GM23248 (cell line): ENCODE measurements around the gene CMSS1. TPM values are rescaled to one million over a fixed set of nuclear protein-coding genes. Genes with fewer than 3 reads are reported as not detected.

Experiments
- DNase-seq: peaks from one replicate; pipeline ENCODE4 v3.0.0-alpha.2; 2015
- H2AFZ ChIP-seq: fragments of 200-600 bp; sonication (generic); 2 replicates; pipeline ENCODE4 v1.6.1; 2016; ENCODE audit warnings: antibody characterized with exemption
- H3F3A ChIP-seq: fragments of 200-600 bp; sonication (generic); 2 replicates; pipeline ENCODE4 v1.6.1; 2016; ENCODE audit warnings: mild to moderate bottlenecking, antibody characterized with exemption, mixed run types; ENCODE audit not compliant: insufficient read depth
- H3K27ac ChIP-seq: fragments of 200-600 bp; sonication (generic); 2 replicates; pipeline ENCODE4 v1.5.1; 2016; ENCODE audit warnings: mild to moderate bottlenecking
- H3K27me3 ChIP-seq: fragments of 200-600 bp; sonication (generic); replicated peaks from 2 replicates; pipeline ENCODE4 v1.6.1; 2016; ENCODE audit warnings: mild to moderate bottlenecking; ENCODE audit not compliant: insufficient read depth
- H3K36me3 ChIP-seq: fragments of 200-600 bp; sonication (generic); 2 replicates; pipeline ENCODE4 v1.6.1; 2016; ENCODE audit warnings: low read depth, mild to moderate bottlenecking
- H3K4me1 ChIP-seq: fragments of 200-600 bp; sonication (generic); 2 replicates; pipeline ENCODE4 v1.6.1; 2016; ENCODE audit warnings: mild to moderate bottlenecking; ENCODE audit not compliant: insufficient read depth
- H3K4me2 ChIP-seq: fragments of 200-600 bp; sonication (generic); one replicate; pipeline ENCODE4 v1.6.1; 2016; ENCODE audit warnings: mild to moderate bottlenecking; ENCODE audit not compliant: unreplicated experiment
- H3K4me3 ChIP-seq: fragments of 200-600 bp; sonication (generic); 2 replicates; pipeline ENCODE4 v1.5.1; 2016; ENCODE audit warnings: mild to moderate bottlenecking
- H3K79me2 ChIP-seq: fragments of 200-600 bp; sonication (generic); 2 replicates; pipeline ENCODE4 v1.6.1; 2016; ENCODE audit warnings: mild to moderate bottlenecking; ENCODE audit not compliant: insufficient read depth
- H3K9ac ChIP-seq: fragments of 200-600 bp; sonication (generic); 2 replicates; pipeline ENCODE4 v1.6.1; 2016; ENCODE audit warnings: mild to moderate bottlenecking
- H3K9me2 ChIP-seq: fragments of 200-600 bp; sonication (generic); 2 replicates; pipeline ENCODE4 v1.6.1; 2016; ENCODE audit warnings: mixed run types, mild to moderate bottlenecking, moderate library complexity; ENCODE audit not compliant: insufficient read depth
- H3K9me3 ChIP-seq: fragments of 200-600 bp; sonication (generic); one replicate; pipeline ENCODE4 v1.6.1; 2017; ENCODE audit warnings: low read depth
- H4K20me1 ChIP-seq: fragments of 200-600 bp; sonication (generic); 2 replicates; pipeline ENCODE4 v1.6.0; 2016; ENCODE audit not compliant: insufficient read depth
- EZH2 ChIP-seq: fragments of 200-600 bp; sonication (generic); IDR thresholded peaks from 2 replicates; pipeline ENCODE4 v1.6.1; 2018; ENCODE audit warnings: antibody characterized with exemption, mild to moderate bottlenecking; ENCODE audit not compliant: insufficient read depth, poor library complexity, severe bottlenecking
- EZH2phosphoT487 ChIP-seq: fragments of 200-600 bp; sonication (generic); IDR thresholded peaks from 2 replicates; pipeline ENCODE4 v1.6.1; 2018; ENCODE audit warnings: antibody characterized with exemption, moderate library complexity, mild to moderate bottlenecking, low read depth; ENCODE audit not compliant: insufficient read depth
- WGBS, 2 experiments: methylation state at CpG; one replicate each; pipeline ENCODE4 v1.1.6; 2015 to 2017; ENCODE audit warnings: low lambda C conversion rate in 2 of 2, low coverage in 1 of 2; ENCODE audit errors: missing lambda C conversion rate in 2 of 2; 5-methylcytosine and 5-hydroxymethylcytosine counted together
- in situ Hi-C: fragments of 300-500 bp; cut with MboI; formaldehyde crosslinking; loops from 2 replicates; pipeline ENCODE4 v1.15.0; 2020
- polyA plus RNA-seq: library from polyadenylated mRNA; unstranded; fragments of >200 nt; fragmentation: Nextera tagmentation; extraction: Ambion mirVana; gene quantifications from 2 replicates; pipeline ENCODE4 v1.2.1, GENCODE V29; 2016
- total RNA-seq: library from RNA; depleted of rRNA; stranded (reverse); fragments of >200 nt; shearing (Covaris generic); gene quantifications from 2 replicates; pipeline ENCODE4 v1.2.3, GENCODE V29; 2014

The CMSS1 gene
- total and polyA plus RNA-seq, 2 experiments from 2014 or later = 17.2 to 26.6 TPM

- Histone ChIP-seq H3K79me2 (no peaks in the 10 kb centered on the region), H3K36me3 (no peaks in the 10 kb centered on the region), H3K4me2 (peak overlapping the region; percentile 6), H3F3A (peaks cover 11% of the 10 kb centered on the region; the same call in 1 of the 2 replicates), H3K4me1 (peaks cover 21% of the 10 kb centered on the region), H4K20me1 (no peaks in the 10 kb centered on the region), H3K4me3 (peak overlapping the region; percentile 15; the same call in 1 of the 2 replicates), H2AFZ (peak overlapping the region; percentile 47), H3K9me2 (no peaks in the 10 kb centered on the region), H3K9ac (peak overlapping the region; percentile 31; the same call in 1 of the 2 replicates), H3K27me3 (no peaks in the 10 kb centered on the region), H3K27ac (peak overlapping the region; percentile 24; the same call in 1 of the 2 replicates), H3K9me3 (no peaks in the 10 kb centered on the region)
- in situ Hi-C loops = no loop called here
- 5 to 6% methylated on average over 3 of the region's 3 CpGs for WGBS, 2 experiments
- no peak for TF ChIP-seq EZH2phosphoT487
- no peak for TF ChIP-seq EZH2
- peak; percentile 82 for DNase-seq
Measured at GRCh38 chr3:99789011-99789721, 28.5 kb upstream of the CMSS1 start.

- in situ Hi-C loops = no loop called here
- no peaks in the 10 kb centered on the region for H3K9me2 ChIP-seq
- no peak overlapping the region for H3K9ac ChIP-seq
- peaks cover 3% of the 10 kb centered on the region; the same call in 1 of the 2 replicates for H3K4me1 ChIP-seq
- H3K79me2 ChIP-seq = no peaks in the 10 kb centered on the region
- H3K4me2 ChIP-seq = no peak overlapping the region
- no peak for DNase-seq
- TF ChIP-seq EZH2 (no peak), EZH2phosphoT487 (no peak)
- H4K20me1 ChIP-seq = no peaks in the 10 kb centered on the region
- H3K4me3 ChIP-seq = no peak overlapping the region
- H2AFZ ChIP-seq = no peak overlapping the region
- H3K9me3 ChIP-seq = no peaks in the 10 kb centered on the region
- H3K36me3 ChIP-seq = no peaks in the 10 kb centered on the region
- no peaks in the 10 kb centered on the region for H3F3A ChIP-seq
- no peaks in the 10 kb centered on the region for H3K27me3 ChIP-seq
- no peak overlapping the region for H3K27ac ChIP-seq
- 76 to 88% methylated on average over 7 to 8 of the region's 8 CpGs for WGBS, 2 experiments
Measured at GRCh38 chr3:99794485-99794884, 23.2 kb upstream of the CMSS1 start.

GRCh38 chr3:99795573-99795972, 22.1 kb upstream of the CMSS1 start:
- H3K9ac ChIP-seq = no peak overlapping the region
- H3K36me3 ChIP-seq = no peaks in the 10 kb centered on the region
- H3K9me2 ChIP-seq = no peaks in the 10 kb centered on the region
- no peaks in the 10 kb centered on the region for H3K9me3 ChIP-seq
- H3K27ac ChIP-seq = no peak overlapping the region
- H3K27me3 ChIP-seq = no peaks in the 10 kb centered on the region
- H3F3A ChIP-seq = no peaks in the 10 kb centered on the region
- TF ChIP-seq EZH2 (no peak), EZH2phosphoT487 (no peak)
- H4K20me1 ChIP-seq = no peaks in the 10 kb centered on the region
- no peaks in the 10 kb centered on the region for H3K79me2 ChIP-seq
- no peak overlapping the region for H3K4me3 ChIP-seq
- in situ Hi-C loops = no loop called here
- DNase-seq = no peak
- no peaks in the 10 kb centered on the region for H3K4me1 ChIP-seq
- 95 to 97% methylated on average over 15 of the region's 15 CpGs for WGBS, 2 experiments
- H3K4me2 ChIP-seq = no peak overlapping the region
- no peak overlapping the region for H2AFZ ChIP-seq

- in situ Hi-C loops = no loop called here
- Histone ChIP-seq H3K27me3 (no peaks in the 10 kb centered on the region), H3K9me2 (no peaks in the 10 kb centered on the region)
Measured at GRCh38 chr3:99799422-99799821, 18.2 kb upstream of the CMSS1 start.

More at GRCh38 chr3:99799422-99799821, 18.2 kb upstream of the CMSS1 start:
- no peak for TF ChIP-seq EZH2phosphoT487
- no peak for TF ChIP-seq EZH2
- no peak overlapping the region for H3K4me3 ChIP-seq
- H3K79me2 ChIP-seq = no peaks in the 10 kb centered on the region
- 81 to 87% methylated on average over 4 of the region's 4 CpGs for WGBS, 2 experiments
- no peak overlapping the region for H3K4me2 ChIP-seq
- no peaks in the 10 kb centered on the region for H3F3A ChIP-seq
- no peaks in the 10 kb centered on the region for H3K36me3 ChIP-seq
- no peaks in the 10 kb centered on the region for H3K4me1 ChIP-seq
- no peak overlapping the region for H3K27ac ChIP-seq
- H4K20me1 ChIP-seq = no peaks in the 10 kb centered on the region
- no peak overlapping the region for H3K9ac ChIP-seq
- H2AFZ ChIP-seq = no peak overlapping the region
- no peaks in the 10 kb centered on the region for H3K9me3 ChIP-seq
- no peak for DNase-seq
